DND-41 (cell line): ENCODE measurements around the gene RELA.

Experiments used
- ATAC-seq: fragments of 200-7000 bp; cut with Tn5 transposase; 3 replicates; pipeline ENCODE4 v1.9.1; 2021; ENCODE audit warnings: low read depth; ENCODE audit not compliant: insufficient read depth
- DNase-seq: peaks from one replicate; pipeline ENCODE4 v3.0.0-alpha.2; 2020
- H2AFZ ChIP-seq: 2 replicates; pipeline ENCODE4 v1.6.0; 2012; ENCODE audit warnings: low read depth, low read length
- H3K27ac ChIP-seq: 2 replicates; pipeline ENCODE4 v1.5.1; 2012; ENCODE audit warnings: low read length, inconsistent platforms
- H3K27me3 ChIP-seq: fragments of 200-600 bp; sonication (generic); 2 replicates; pipeline ENCODE4 v1.6.0; 2012; ENCODE audit warnings: low read length, mild to moderate bottlenecking, inconsistent platforms; ENCODE audit not compliant: insufficient read depth, poor library complexity
- H3K36me3 ChIP-seq: 2 replicates; pipeline ENCODE4 v1.5.1; 2012; ENCODE audit warnings: low read length, inconsistent platforms; ENCODE audit not compliant: insufficient read depth
- H3K4me1 ChIP-seq: 2 replicates; pipeline ENCODE4 v1.5.1; 2012; ENCODE audit warnings: mild to moderate bottlenecking, low read length; ENCODE audit not compliant: insufficient read depth
- H3K4me2 ChIP-seq: 2 replicates; pipeline ENCODE4 v1.6.0; 2012; ENCODE audit warnings: mild to moderate bottlenecking, moderate library complexity, low read length, inconsistent platforms; ENCODE audit not compliant: insufficient read depth
- H3K4me3 ChIP-seq, 2 experiments: fragments of 200-600 bp in 1 of 2; shearing (Covaris generic) in 1 of 2; 2 replicates each; pipeline ENCODE4 v1.5.1; 2012 to 2016; ENCODE audit warnings: inconsistent platforms in 2 of 2, low read length in 2 of 2, mild to moderate bottlenecking in 2 of 2, low read depth in 1 of 2, moderate library complexity in 1 of 2
- H3K79me2 ChIP-seq: 2 replicates; pipeline ENCODE4 v1.6.0; 2012; ENCODE audit warnings: low read length, inconsistent platforms; ENCODE audit not compliant: insufficient read depth
- H3K9ac ChIP-seq: 2 replicates; pipeline ENCODE4 v1.6.0; 2012; ENCODE audit warnings: low read depth, mild to moderate bottlenecking, inconsistent platforms, low read length, moderate library complexity
- H3K9me3 ChIP-seq: 2 replicates; pipeline ENCODE4 v1.5.1; 2012; ENCODE audit warnings: low read length, moderate library complexity, mild to moderate bottlenecking, inconsistent platforms; ENCODE audit not compliant: insufficient read depth, severe bottlenecking
- H4K20me1 ChIP-seq: 2 replicates; pipeline ENCODE4 v1.6.0; 2012; ENCODE audit warnings: low read length; ENCODE audit not compliant: insufficient read depth
- CTCF ChIP-seq: IDR thresholded peaks from 2 replicates; pipeline ENCODE4 v1.5.1; 2012; ENCODE audit warnings: borderline replicate concordance, low read length, moderate library complexity, mild to moderate bottlenecking; ENCODE audit not compliant: poor library complexity, severe bottlenecking; ENCODE audit errors: extremely low read depth
- EZH2 ChIP-seq: IDR thresholded peaks from 3 replicates; pipeline ENCODE4 v1.6.1; 2012; ENCODE audit warnings: borderline replicate concordance, low read depth, mild to moderate bottlenecking, moderate library complexity, low read length, inconsistent platforms; ENCODE audit not compliant: severe bottlenecking

Gene RELA

GRCh38 chr11:65634109-65634436, 28.6 kb downstream of the RELA start:
- Histone ChIP-seq H2AFZ (no peak overlapping the region), H3K4me2 (no peak overlapping the region), H3K36me3 (peaks cover 77% of the 10 kb centered on the region), H3K4me3 (no peak overlapping the region), H3K27me3 (no peaks in the 10 kb centered on the region), H4K20me1 (peaks cover 19% of the 10 kb centered on the region), H3K9ac (no peak overlapping the region), H3K4me1 (peaks cover 30% of the 10 kb centered on the region), H3K79me2 (peaks cover 8% of the 10 kb centered on the region), H3K27ac (no peak overlapping the region), H3K9me3 (no peaks in the 10 kb centered on the region)
- no peak for DNase-seq
- ATAC-seq, result no peak
- TF ChIP-seq EZH2 (no peak), CTCF (no peak)

GRCh38 chr11:65633390-65634108, 29.2 kb downstream of the RELA start:
- ATAC-seq (no peak), DNase-seq (no peak)
- Histone ChIP-seq H3K4me1 (peaks cover 24% of the 10 kb centered on the region), H3K27me3 (no peaks in the 10 kb centered on the region), H3K27ac (no peak overlapping the region), H3K9me3 (no peaks in the 10 kb centered on the region), H3K36me3 (peaks cover 82% of the 10 kb centered on the region), H4K20me1 (peaks cover 19% of the 10 kb centered on the region), H3K79me2 (peaks cover 5% of the 10 kb centered on the region), H3K4me2 (no peak overlapping the region), H3K4me3 (no peak overlapping the region), H2AFZ (no peak overlapping the region), H3K9ac (no peak overlapping the region)
- TF ChIP-seq EZH2 (no peak), CTCF (no peak)

GRCh38 chr11:65630215-65630614, 32.5 kb downstream of the RELA start:
- peaks cover 95% of the 10 kb centered on the region for H3K36me3 ChIP-seq
- no peak overlapping the region for H3K9ac ChIP-seq
- no peak for TF ChIP-seq EZH2
- no peak for TF ChIP-seq CTCF
- no peaks in the 10 kb centered on the region for H3K79me2 ChIP-seq
- ATAC-seq (no peak), DNase-seq (no peak)
- no peaks in the 10 kb centered on the region for H3K4me1 ChIP-seq
- no peak overlapping the region for H3K4me2 ChIP-seq
- peaks cover 27% of the 10 kb centered on the region for H4K20me1 ChIP-seq
- no peak overlapping the region for H2AFZ ChIP-seq
- H3K27ac ChIP-seq, result no peak overlapping the region
- H3K9me3 ChIP-seq, result no peaks in the 10 kb centered on the region
- no peaks in the 10 kb centered on the region for H3K27me3 ChIP-seq
- H3K4me3 ChIP-seq, result no peak overlapping the region

- H3K4me1 ChIP-seq, result no peaks in the 10 kb centered on the region
- H3K27me3 ChIP-seq, result no peaks in the 10 kb centered on the region
- no peak overlapping the region for H3K4me3 ChIP-seq
- no peak overlapping the region for H3K9ac ChIP-seq
- ATAC-seq (no peak), DNase-seq (no peak)
- H3K4me2 ChIP-seq, result no peak overlapping the region
- H3K9me3 ChIP-seq, result no peaks in the 10 kb centered on the region
- peaks cover 95% of the 10 kb centered on the region for H3K36me3 ChIP-seq
- no peaks in the 10 kb centered on the region for H3K79me2 ChIP-seq
- peaks cover 27% of the 10 kb centered on the region for H4K20me1 ChIP-seq
- no peak overlapping the region for H2AFZ ChIP-seq
- no peak overlapping the region for H3K27ac ChIP-seq
- TF ChIP-seq CTCF (no peak), EZH2 (no peak)
Observed at GRCh38 chr11:65629579-65629978, 33.1 kb downstream of the RELA start.
